K562 (cell line): ENCODE data around the gene CNFN. TPM values are rescaled to one million over a fixed set of nuclear protein-coding genes. Genes with fewer than 3 reads are reported as not detected.

Experiments
- ATAC-seq: fragments of 200-7000 bp; cut with Tn5 transposase; 3 replicates; pipeline ENCODE4 v1.9.1; 2020; ENCODE audit warnings: moderate library complexity
- BruUV-seq: library from RNA; stranded (reverse); fragments of 400-500 nt; replicated peaks from 2 replicates; lab custom pipeline; 2021; lab: Mats Ljungman, UMichigan
- CTCF ChIA-PET: fragments of 300-600 bp; formaldehyde crosslinking; extraction: SDS; loops from one replicate; lab custom pipeline; 2021; ENCODE audit warnings: low intra/inter-chr PET ratio; lab: Yijun Ruan, JAX
- POLR2A ChIA-PET: fragments of 300-600, 350-650 bp; sonication (Branson Sonifier 250); formaldehyde crosslinking; extraction: SDS; loops from one replicate; lab custom pipeline; 2021; ENCODE audit warnings: antibody characterized with exemption, inconsistent platforms; lab: Yijun Ruan, JAX
- DNase-seq, 4 experiments: peaks; one replicate each; pipeline versions ENCODE4 v3.0.0 to v3.0.0-alpha.2; 2011 to 2018; ENCODE audit warnings: low spot score in 3 of 4, mixed read lengths in 3 of 4; ENCODE audit errors: extremely low read depth in 1 of 4
- FAIRE-seq: peaks from 2 replicates; lab custom pipeline; 2011; peaks lifted over from hg19 to GRCh38; lab: Jason Lieb, UNC
- H2AFZ ChIP-seq: 2 replicates; pipeline ENCODE4 v1.6.0; 2011; ENCODE audit warnings: low read depth, low read length, control low read depth, inconsistent platforms
- H3K27ac ChIP-seq: fragments of 200-600 bp; 3 replicates; pipeline ENCODE4 v1.8.0; 2011; ENCODE audit warnings: low read depth, mild to moderate bottlenecking, control low read depth, inconsistent platforms, low read length, moderate library complexity, mixed read lengths; ENCODE audit errors: extremely low read depth
- H3K27me3 ChIP-seq, 2 experiments: fragments of 300-600 bp in 1 of 2; 2 replicates in 1 of 2; 3 replicates in 1 of 2; pipeline versions ENCODE4 v1.6.0 to v1.8.0; 2011; ENCODE audit warnings: inconsistent platforms in 2 of 2, low read length in 2 of 2, mild to moderate bottlenecking in 1 of 2, mixed read lengths in 1 of 2, moderate library complexity in 1 of 2; ENCODE audit not compliant: control insufficient read depth in 2 of 2, insufficient read depth in 2 of 2
- H3K36me3 ChIP-seq: fragments of 300-600 bp; 3 replicates; pipeline ENCODE4 v1.8.0; 2011; ENCODE audit warnings: mild to moderate bottlenecking, low read length, inconsistent platforms; ENCODE audit not compliant: control insufficient read depth, insufficient read depth
- H3K4me1 ChIP-seq, 2 experiments: fragments of 200-600 bp in 1 of 2; replicated peaks in 1 of 2; 2 replicates in 1 of 2; 3 replicates in 1 of 2; pipeline versions ENCODE4 v1.5.1 to v1.8.0; 2011; ENCODE audit warnings: inconsistent platforms in 2 of 2, low read length in 2 of 2, mild to moderate bottlenecking in 1 of 2, mixed read lengths in 1 of 2, moderate library complexity in 1 of 2; ENCODE audit not compliant: control insufficient read depth in 2 of 2, insufficient read depth in 2 of 2
- H3K4me2 ChIP-seq: 2 replicates; pipeline ENCODE4 v1.6.1; 2011; ENCODE audit warnings: low read length, control low read depth, inconsistent platforms, mixed read lengths; ENCODE audit not compliant: insufficient read depth
- H3K4me3 ChIP-seq: fragments of 200-600 bp; sonication (generic), shearing (Covaris generic); 2 replicates; pipeline ENCODE4 v1.5.1; 2016; ENCODE audit warnings: control low read depth, inconsistent platforms
- H3K79me2 ChIP-seq: fragments of 200-600 bp; 3 replicates; pipeline ENCODE4 v1.8.0; 2011; ENCODE audit warnings: low read length, inconsistent platforms; ENCODE audit not compliant: control insufficient read depth, insufficient read depth
- H3K9ac ChIP-seq, 2 experiments: 2 replicates each; pipeline versions ENCODE4 v1.6.0 to v1.6.1; 2011; ENCODE audit warnings: low read depth in 2 of 2, low read length in 2 of 2, control low read depth in 1 of 2, inconsistent platforms in 1 of 2, mild to moderate bottlenecking in 1 of 2, mixed read lengths in 1 of 2; ENCODE audit not compliant: insufficient read depth in 1 of 2
- H3K9me1 ChIP-seq: one replicate; pipeline ENCODE4 v1.6.0; 2011; ENCODE audit warnings: inconsistent platforms, mild to moderate bottlenecking, low read length, moderate library complexity; ENCODE audit not compliant: control insufficient read depth, insufficient read depth
- H3K9me3 ChIP-seq: replicated peaks from 2 replicates; pipeline ENCODE4 v1.5.1; 2011; ENCODE audit warnings: low read depth, low read length, inconsistent platforms; ENCODE audit not compliant: control insufficient read depth, insufficient read depth
- H4K20me1 ChIP-seq: replicated peaks from 2 replicates; pipeline ENCODE4 v1.6.1; 2011; ENCODE audit warnings: low read length, inconsistent platforms, mixed read lengths; ENCODE audit not compliant: control insufficient read depth, insufficient read depth
- CTBP1 ChIP-seq: fragments of 450-650 bp; IDR thresholded peaks from 2 replicates; pipeline ENCODE4 v1.6.1; 2016; ENCODE audit warnings: borderline replicate concordance
- ILK ChIP-seq: fragments of 450-650 bp; IDR thresholded peaks from 2 replicates; pipeline ENCODE4 v1.6.1; 2016; ENCODE audit warnings: missing genetic modification characterization, low read depth, mild to moderate bottlenecking, missing compliant biosample characterization, moderate library complexity, borderline replicate concordance
- KDM5B ChIP-seq: fragments of 200-600 bp; sonication (generic); IDR thresholded peaks from 2 replicates; pipeline ENCODE4 v1.6.1; 2012; ENCODE audit warnings: low read depth, mild to moderate bottlenecking, moderate library complexity, low read length, control low read depth, inconsistent platforms; ENCODE audit not compliant: insufficient replicate concordance
- MAFK ChIP-seq: IDR thresholded peaks from 2 replicates; pipeline ENCODE4 v1.6.1; 2011; ENCODE audit warnings: low read length, improper control_type of control experiment
- SUPT5H ChIP-seq: fragments of 450-650 bp; IDR thresholded peaks from 2 replicates; pipeline ENCODE4 v1.6.1; 2016
- ZBTB7A ChIP-seq: IDR thresholded peaks from 2 replicates; pipeline ENCODE4 v1.6.1; 2011; ENCODE audit warnings: low read depth, mild to moderate bottlenecking, low read length, moderate library complexity, borderline replicate concordance; ENCODE audit not compliant: control insufficient read depth
- ZNF583 ChIP-seq: fragments of 250-450 bp; sonication (Bioruptor Pico); IDR thresholded peaks from 2 replicates; pipeline ENCODE4 v1.4.0; 2020
- WGBS: fragments of 100-300 bp; shearing (Covaris generic); methylation state at CpG from one replicate; pipeline ENCODE4 v1.1.6; 2016; ENCODE audit warnings: low coverage, mixed read lengths; ENCODE audit not compliant: insufficient coverage; ENCODE audit errors: missing lambda C conversion rate; 5-methylcytosine and 5-hydroxymethylcytosine counted together
- in situ Hi-C: fragments of 300-500 bp; cut with MboI; formaldehyde crosslinking; loops from 4 replicates; pipeline ENCODE4 v1.15.0; 2018; ENCODE audit warnings: inconsistent platforms, mixed read lengths
- intact Hi-C: fragments of 100-400 bp; cut with micrococcal nuclease; formaldehyde crosslinking; loops from 2 replicates; pipeline ENCODE4 v1.14.2; 2022
- polyA plus RNA-seq, 8 experiments: library from polyadenylated mRNA; depleted of rRNA in 4 of 8; stranded (reverse) in 5 of 8; unstranded in 3 of 8; fragments of >200 nt; fragmentation: Nextera tagmentation in 2 of 8; fragmentation: Illumina TruSeq in 1 of 8; extraction: Ambion mirVana in 2 of 8; extraction: Trizol in 1 of 8; gene quantifications; 2 replicates each; pipeline versions ENCODE4 v1.2.1 to v1.2.3, GENCODE V29; 2011 to 2014; ENCODE audit warnings: inconsistent platforms in 1 of 8, missing spikeins in 1 of 8
- total RNA-seq, 7 experiments: library from RNA; depleted of rRNA in 6 of 7; stranded (reverse); fragments of >200 nt in 6 of 7; fragmentation: Illumina TruSeq in 2 of 7; extraction: Trizol in 2 of 7; gene quantifications; 2 replicates each; pipeline versions ENCODE4 v1.2.1 to v1.2.3, GENCODE V29; 2011 to 2021; ENCODE audit warnings: low replicate concordance in 1 of 7
- TF ChIP-seq, protein P1 (sequence below): sonication (generic); formaldehyde crosslinking; IDR thresholded peaks from 2 replicates; pipeline ENCODE4 v1.8.1; 2023; ENCODE audit warnings: mild to moderate bottlenecking, missing genetic modification reagents
- TF ChIP-seq, protein P2 (sequence below), 3 experiments: IDR thresholded peaks in 2 of 3; conservative IDR thresholded peaks in 1 of 3; 2 replicates each; pipeline ENCODE4 v1.5.1; 2011 to 2012; ENCODE audit warnings: low read length in 3 of 3, mild to moderate bottlenecking in 3 of 3, control low read depth in 2 of 3, improper control_type of control experiment in 1 of 3, inconsistent platforms in 1 of 3, low read depth in 1 of 3, mixed read lengths in 1 of 3, moderate library complexity in 1 of 3; ENCODE audit not compliant: insufficient read depth in 2 of 3

The CNFN gene
- total and polyA plus RNA-seq, 9 of the 15 experiments (the other 6 are each of a cell fraction or from before 2014, with no cell fraction given) = 0.18 to 0.52 (median 0.27) TPM; not detected in 5

DNA sequence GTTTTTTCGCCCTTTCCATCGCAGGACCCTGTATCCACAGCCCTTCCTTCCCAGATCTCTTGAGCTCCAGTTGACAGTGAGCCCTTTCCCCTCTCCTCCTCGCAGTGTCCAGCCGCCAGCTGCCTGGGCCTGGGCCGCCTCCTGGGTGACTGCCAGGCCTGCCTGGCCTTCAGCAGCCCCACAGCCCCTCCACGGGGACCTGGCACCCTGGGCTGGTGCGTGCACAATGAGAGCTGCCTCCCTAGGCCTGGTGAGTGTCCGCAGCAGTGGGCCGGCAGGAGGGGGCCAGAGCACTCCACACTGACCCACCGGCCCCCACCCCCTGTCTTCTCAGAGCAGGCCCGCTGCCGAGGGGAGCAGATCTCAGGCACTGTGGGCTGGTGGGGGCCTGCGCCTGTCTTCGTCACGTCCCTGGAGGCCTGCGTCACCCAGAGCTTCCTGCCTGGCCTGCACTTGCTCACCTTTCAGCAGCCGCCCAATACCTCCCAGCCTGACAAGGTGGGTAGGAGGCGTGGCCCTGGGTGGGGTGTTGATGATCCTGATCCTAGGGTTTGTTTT is 45.7 kb downstream of the CNFN start:
- no peak overlapping the region for H2AFZ ChIP-seq
- H3K4me1 ChIP-seq = peaks cover 0 to 8% of the 10 kb centered on the region in 2 experiments; a peak in 1 of 5 replicates
- no peaks in the 10 kb centered on the region for H3K9me1 ChIP-seq
- no peak for FAIRE-seq
- in situ Hi-C loops = no loop called here
- no peak for ATAC-seq
- H3K9me3 ChIP-seq = no peaks in the 10 kb centered on the region
- H3K27me3 ChIP-seq = no peaks in the 10 kb centered on the region
- TF ChIP-seq ILK (no peak), SUPT5H (no peak), ZNF583 (CRISPR knock-in tag) (no peak)
- 84% methylated on average over 14 of the region's 18 CpGs for WGBS
- intact Hi-C loops = no loop called here
- no peak overlapping the region for H3K4me3 ChIP-seq
- no peak overlapping the region for H3K27ac ChIP-seq
- no peak for DNase-seq
- CTCF ChIA-PET = no interaction called here
- H3K79me2 ChIP-seq = no peaks in the 10 kb centered on the region
- BruUV-seq = no TSS peak
- peaks cover 8% of the 10 kb centered on the region; the same call in 1 of the 3 replicates for H3K36me3 ChIP-seq
- no peak overlapping the region; a peak in 1 of 4 replicates for H3K9ac ChIP-seq
- H3K4me2 ChIP-seq = no peak overlapping the region
- H4K20me1 ChIP-seq = no peaks in the 10 kb centered on the region
- POLR2A ChIA-PET = no interaction called here

DNA sequence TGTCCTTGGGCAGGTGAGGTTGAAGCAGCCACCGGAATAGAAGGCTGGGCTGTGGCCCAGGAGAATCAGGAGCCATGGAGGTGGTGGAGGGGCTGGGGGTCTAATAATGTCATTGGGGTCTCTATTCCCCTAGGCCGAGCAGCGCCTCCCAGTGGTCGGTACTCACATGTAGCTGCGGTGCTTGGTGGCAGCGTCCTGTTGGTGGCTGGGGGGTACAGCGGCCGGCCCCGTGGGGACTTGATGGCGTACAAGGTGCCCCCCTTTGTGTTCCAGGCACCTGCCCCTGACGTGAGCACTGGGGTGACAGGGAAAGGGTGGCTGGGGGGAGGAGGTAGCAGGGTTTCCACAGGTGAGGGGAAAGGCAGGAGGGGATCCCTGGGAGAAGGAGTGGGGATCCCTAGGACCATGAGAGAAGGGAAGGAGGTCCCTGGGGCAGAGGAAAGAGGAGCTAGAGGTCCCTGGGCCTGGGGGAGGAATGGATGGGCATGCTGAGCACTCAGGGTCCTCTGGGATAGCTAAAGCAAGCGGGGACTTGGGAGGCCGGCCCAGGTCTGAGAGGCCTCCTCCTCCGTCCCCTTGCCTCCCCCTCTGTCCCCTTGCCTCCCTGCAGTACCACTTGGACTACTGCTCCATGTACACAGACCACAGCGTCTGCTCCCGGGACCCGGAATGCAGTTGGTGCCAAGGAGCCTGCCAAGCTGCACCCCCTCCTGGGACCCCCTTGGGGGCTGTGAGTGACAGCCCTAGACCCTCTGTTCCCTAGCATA is 46.6 kb downstream of the CNFN start:
- Histone ChIP-seq H2AFZ (no peak overlapping the region), H3K4me2 (no peak overlapping the region), H3K9ac (no peak overlapping the region; a peak in 2 of 4 replicates), H3K9me3 (no peaks in the 10 kb centered on the region), H3K27me3 (no peaks in the 10 kb centered on the region), H3K27ac (no peak overlapping the region), H4K20me1 (no peaks in the 10 kb centered on the region), H3K36me3 (peaks cover 8% of the 10 kb centered on the region; the same call in 1 of the 3 replicates), H3K4me3 (no peak overlapping the region), H3K9me1 (no peaks in the 10 kb centered on the region), H3K4me1 (peaks cover 0 to 8% of the 10 kb centered on the region in 2 experiments; a peak in 1 of 5 replicates), H3K79me2 (no peaks in the 10 kb centered on the region)
- intact Hi-C loops (no loop called here), in situ Hi-C loops (no loop called here)
- 62% methylated on average over 15 of the region's 17 CpGs for whole genome bisulfite sequencing
- no peak for FAIRE-seq
- ChIA-PET POLR2A (no interaction called here), CTCF (no interaction called here)
- peak; percentile 77 for ATAC-seq
- peak in 1 of 4 experiments; percentile 36 for DNase-seq
- no TSS peak for BruUV-seq
- no peak for TF ChIP-seq CTBP1
- TF ChIP-seq, protein P1, sequence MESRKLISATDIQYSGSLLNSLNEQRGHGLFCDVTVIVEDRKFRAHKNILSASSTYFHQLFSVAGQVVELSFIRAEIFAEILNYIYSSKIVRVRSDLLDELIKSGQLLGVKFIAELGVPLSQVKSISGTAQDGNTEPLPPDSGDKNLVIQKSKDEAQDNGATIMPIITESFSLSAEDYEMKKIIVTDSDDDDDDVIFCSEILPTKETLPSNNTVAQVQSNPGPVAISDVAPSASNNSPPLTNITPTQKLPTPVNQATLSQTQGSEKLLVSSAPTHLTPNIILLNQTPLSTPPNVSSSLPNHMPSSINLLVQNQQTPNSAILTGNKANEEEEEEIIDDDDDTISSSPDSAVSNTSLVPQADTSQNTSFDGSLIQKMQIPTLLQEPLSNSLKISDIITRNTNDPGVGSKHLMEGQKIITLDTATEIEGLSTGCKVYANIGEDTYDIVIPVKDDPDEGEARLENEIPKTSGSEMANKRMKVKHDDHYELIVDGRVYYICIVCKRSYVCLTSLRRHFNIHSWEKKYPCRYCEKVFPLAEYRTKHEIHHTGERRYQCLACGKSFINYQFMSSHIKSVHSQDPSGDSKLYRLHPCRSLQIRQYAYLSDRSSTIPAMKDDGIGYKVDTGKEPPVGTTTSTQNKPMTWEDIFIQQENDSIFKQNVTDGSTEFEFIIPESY = peak; percentile 60; the same call in 1 of the 2 replicates
- TF ChIP-seq MAFK = no peak
- TF ChIP-seq, protein P2, sequence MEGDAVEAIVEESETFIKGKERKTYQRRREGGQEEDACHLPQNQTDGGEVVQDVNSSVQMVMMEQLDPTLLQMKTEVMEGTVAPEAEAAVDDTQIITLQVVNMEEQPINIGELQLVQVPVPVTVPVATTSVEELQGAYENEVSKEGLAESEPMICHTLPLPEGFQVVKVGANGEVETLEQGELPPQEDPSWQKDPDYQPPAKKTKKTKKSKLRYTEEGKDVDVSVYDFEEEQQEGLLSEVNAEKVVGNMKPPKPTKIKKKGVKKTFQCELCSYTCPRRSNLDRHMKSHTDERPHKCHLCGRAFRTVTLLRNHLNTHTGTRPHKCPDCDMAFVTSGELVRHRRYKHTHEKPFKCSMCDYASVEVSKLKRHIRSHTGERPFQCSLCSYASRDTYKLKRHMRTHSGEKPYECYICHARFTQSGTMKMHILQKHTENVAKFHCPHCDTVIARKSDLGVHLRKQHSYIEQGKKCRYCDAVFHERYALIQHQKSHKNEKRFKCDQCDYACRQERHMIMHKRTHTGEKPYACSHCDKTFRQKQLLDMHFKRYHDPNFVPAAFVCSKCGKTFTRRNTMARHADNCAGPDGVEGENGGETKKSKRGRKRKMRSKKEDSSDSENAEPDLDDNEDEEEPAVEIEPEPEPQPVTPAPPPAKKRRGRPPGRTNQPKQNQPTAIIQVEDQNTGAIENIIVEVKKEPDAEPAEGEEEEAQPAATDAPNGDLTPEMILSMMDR (IDR thresholded peaks at IDR 0.05 in 2 of 3, conservative IDR thresholded peaks at IDR 0.05 in 1 of 3; ENCODE audit: insufficient read depth in 2 of 3, low read depth in 1 of 3, low read length in 3 of 3) = peak; percentile 61 to 93 (median 64)
- TF ChIP-seq ZBTB7A = peak; percentile 84
- TF ChIP-seq KDM5B = no peak
